Skeletal muscle tissue (tissue), 4 donors: ENCODE results near the gene OR56A3. TPM values are rescaled to one million over a fixed set of nuclear protein-coding genes. Genes with fewer than 3 reads are reported as not detected.

ENCODE experiments used
- H3K27ac ChIP-seq: one replicate; pipeline ENCODE4 v1.7.0; 2013; ENCODE audit warnings: mild to moderate bottlenecking, low read depth, low read length, inconsistent platforms
- H3K27me3 ChIP-seq, 3 donors: one replicate each; pipeline ENCODE4 v1.7.0; 2013; ENCODE audit warnings: low read length in 3 of 3; ENCODE audit not compliant: control insufficient read depth in 3 of 3, insufficient read depth in 3 of 3
- H3K36me3 ChIP-seq, 3 donors: one replicate each; pipeline ENCODE4 v1.7.0; 2013; ENCODE audit warnings: low read length in 3 of 3; ENCODE audit not compliant: control insufficient read depth in 3 of 3, insufficient read depth in 3 of 3
- H3K4me1 ChIP-seq, 3 donors: one replicate each; pipeline ENCODE4 v1.7.0; 2013; ENCODE audit warnings: low read length in 3 of 3, mild to moderate bottlenecking in 3 of 3; ENCODE audit not compliant: control insufficient read depth in 3 of 3, insufficient read depth in 3 of 3
- H3K4me3 ChIP-seq, 3 donors: one replicate each; pipeline ENCODE4 v1.7.0; 2013; ENCODE audit warnings: low read length in 3 of 3
- H3K9ac ChIP-seq, 3 donors: one replicate each; pipeline ENCODE4 v1.7.0; 2013; ENCODE audit warnings: low read length in 3 of 3, mild to moderate bottlenecking in 3 of 3, moderate library complexity in 2 of 3, low read depth in 1 of 3
- H3K9me3 ChIP-seq, 3 donors: one replicate each; pipeline ENCODE4 v1.7.0; 2013; ENCODE audit warnings: low read length in 3 of 3; ENCODE audit not compliant: control insufficient read depth in 3 of 3
- total RNA-seq: library from RNA; depleted of rRNA; stranded (reverse); fragments of >200 nt; gene quantifications from one replicate; pipeline ENCODE4 v1.2.3, GENCODE V29; 2014
- donor health status: Osteomylitis.

Gene OR56A3
- total RNA-seq, 1 donor from 2014 or later: not detected

DNA sequence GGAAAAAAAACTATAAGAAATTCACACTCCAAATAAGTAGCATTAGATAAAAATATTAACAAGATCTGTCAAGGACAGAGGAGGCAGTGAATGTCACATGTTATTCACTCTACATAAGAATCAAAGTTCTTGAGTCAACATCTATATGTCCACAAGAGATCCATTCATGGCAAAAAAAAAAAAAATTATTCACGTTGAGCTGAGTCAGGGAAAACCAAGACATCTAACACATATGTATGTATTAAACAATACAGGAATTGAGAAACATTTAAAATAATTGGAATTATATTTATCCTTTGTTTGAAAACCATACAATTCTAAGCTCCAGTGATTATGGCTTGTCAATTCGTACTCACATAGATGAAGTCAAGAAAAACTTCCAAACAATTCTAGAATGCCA lies 24.9 kb downstream of the OR56A3 start:
- Histone ChIP-seq H3K27me3 (peaks cover 0 to 1% (median 0%) of the 10 kb centered on the region in 3 donors), H3K4me1 (no peaks in the 10 kb centered on the region), H3K36me3 (no peaks in the 10 kb centered on the region), H3K9me3 (peaks cover 0 to 4% (median 3%) of the 10 kb centered on the region in 3 donors), H3K4me3 (no peak overlapping the region), H3K9ac (no peak overlapping the region), H3K27ac (no peak overlapping the region)

DNA sequence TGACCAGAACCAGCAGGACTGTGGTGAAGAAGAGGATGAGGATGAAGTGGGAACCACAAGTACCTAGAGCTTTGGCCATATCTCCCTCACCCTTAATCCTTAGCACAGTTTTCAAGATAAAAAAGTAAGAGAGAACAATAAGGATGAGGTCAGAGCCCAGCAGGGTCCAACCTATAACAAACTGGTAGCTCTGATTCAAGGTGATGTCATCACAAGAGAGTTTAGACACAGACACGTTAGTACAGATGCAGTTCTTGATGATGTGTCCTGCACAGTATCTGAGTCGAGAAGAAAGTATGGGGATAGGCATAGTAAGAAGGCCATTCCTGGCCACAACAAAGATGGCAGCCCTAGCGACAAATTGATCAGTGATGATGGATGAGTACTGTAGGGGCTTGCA lies 25.7 kb downstream of the OR56A3 start:
- Histone ChIP-seq H3K4me3 (no peak overlapping the region), H3K9me3 (peaks cover 0 to 4% (median 3%) of the 10 kb centered on the region in 3 donors), H3K4me1 (no peaks in the 10 kb centered on the region), H3K27me3 (peaks cover 0 to 6% (median 0%) of the 10 kb centered on the region in 3 donors), H3K36me3 (no peaks in the 10 kb centered on the region), H3K27ac (no peak overlapping the region), H3K9ac (no peak overlapping the region)

- no peak within 1 kb of the TSS for H3K4me3 ChIP-seq
- no peak within 1 kb of the TSS for H3K27ac ChIP-seq
- H3K9ac ChIP-seq: no peak within 1 kb of the TSS
- no peaks in the 10 kb centered on the region for H3K4me1 ChIP-seq
- H3K9me3 ChIP-seq: peaks cover 0 to 4% (median 0%) of the 10 kb centered on the region in 3 donors
- H3K36me3 ChIP-seq: no peaks in the 10 kb centered on the region
- H3K27me3 ChIP-seq: peaks cover 0 to 6% (median 0%) of the 10 kb centered on the region in 3 donors
Observed at GRCh38 chr11:5968394-5968793, 26.3 kb downstream of the OR56A3 start, which contains the start of gene OR56A5. Gene OR56A5, minus strand, starts transcription at chr11:5968494. Its CDS starts 0 bp downstream, at chr11:5968494.

GRCh38 chr11:5973530-5973929 lies 31.5 kb downstream of the OR56A3 start:
- H3K9ac ChIP-seq: no peak overlapping the region
- H3K4me3 ChIP-seq: no peak overlapping the region
- no peaks in the 10 kb centered on the region for H3K4me1 ChIP-seq
- H3K9me3 ChIP-seq: peaks cover 0 to 2% (median 0%) of the 10 kb centered on the region in 3 donors
- no peak overlapping the region for H3K27ac ChIP-seq
- peaks cover 0 to 6% (median 0%) of the 10 kb centered on the region in 3 donors for H3K27me3 ChIP-seq
- H3K36me3 ChIP-seq: no peaks in the 10 kb centered on the region

DNA sequence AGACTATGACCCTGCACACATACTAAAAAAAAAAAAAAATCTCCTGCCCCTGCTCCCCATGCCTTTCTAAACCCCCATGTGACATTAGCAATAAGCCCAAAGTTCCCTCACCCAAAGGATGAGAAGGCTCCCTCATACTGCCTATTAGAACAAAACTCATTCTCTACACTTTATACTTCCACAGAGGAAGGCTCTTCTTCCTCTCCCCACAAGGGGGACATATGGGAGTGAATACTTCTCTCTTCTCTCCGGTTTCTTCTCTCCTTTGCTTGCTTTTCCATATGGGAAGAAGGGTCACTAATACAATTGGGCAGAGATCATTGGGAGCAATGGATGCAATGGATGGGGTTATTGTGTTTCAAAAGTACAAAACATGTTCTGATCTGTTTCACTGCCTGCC lies 41.4 kb downstream of the OR56A3 start:
- Histone ChIP-seq H3K4me1 (no peaks in the 10 kb centered on the region), H3K27me3 (peaks cover 0 to 6% (median 0%) of the 10 kb centered on the region in 3 donors), H3K36me3 (no peaks in the 10 kb centered on the region), H3K4me3 (no peak overlapping the region), H3K27ac (no peak overlapping the region), H3K9ac (no peak overlapping the region), H3K9me3 (peaks cover 0 to 5% (median 0%) of the 10 kb centered on the region in 3 donors)

DNA sequence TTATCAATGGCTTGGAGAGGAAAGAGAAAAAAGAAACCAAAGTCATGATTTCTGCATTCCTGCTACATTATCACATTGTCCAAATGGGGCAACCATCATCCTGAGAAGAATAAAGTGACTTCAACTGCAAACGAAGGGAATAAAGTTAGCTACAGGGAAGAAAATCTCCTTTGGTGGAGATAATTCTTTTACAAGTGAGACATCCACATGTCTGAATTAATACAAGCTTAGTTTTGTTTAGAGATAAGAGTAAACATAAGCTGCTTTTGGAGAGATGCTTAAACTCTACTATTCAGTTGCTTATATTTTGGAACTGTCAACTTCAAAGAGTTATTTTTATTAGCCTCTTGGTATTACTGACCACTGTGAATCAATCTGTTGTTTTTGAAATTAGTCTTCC lies 44.8 kb downstream of the OR56A3 start, which contains the start of gene OR52L1:
Gene OR52L1 (minus strand): TSS at position 101 of the 400 bp plus-strand sequence. CDS start 55 bp downstream, at position 46.
- Histone ChIP-seq H3K27ac (no peak within 1 kb of the TSS), H3K4me3 (no peak within 1 kb of the TSS), H3K9me3 (no peaks in the 10 kb centered on the region), H3K4me1 (no peaks in the 10 kb centered on the region), H3K9ac (no peak within 1 kb of the TSS), H3K36me3 (no peaks in the 10 kb centered on the region), H3K27me3 (peaks cover 0 to 10% (median 0%) of the 10 kb centered on the region in 3 donors)

GRCh38 chr11:5989203-5989602 lies 47.2 kb downstream of the OR56A3 start:
- no peaks in the 10 kb centered on the region for H3K36me3 ChIP-seq
- H3K9me3 ChIP-seq: no peaks in the 10 kb centered on the region
- peaks cover 0 to 5% (median 0%) of the 10 kb centered on the region in 3 donors for H3K27me3 ChIP-seq
- H3K4me3 ChIP-seq: no peak overlapping the region
- H3K9ac ChIP-seq: no peak overlapping the region
- no peak overlapping the region for H3K27ac ChIP-seq
- no peaks in the 10 kb centered on the region for H3K4me1 ChIP-seq

- Histone ChIP-seq H3K9ac (no peak overlapping the region), H3K9me3 (no peaks in the 10 kb centered on the region)
Observed at GRCh38 chr11:5992150-5992549, 50.1 kb downstream of the OR56A3 start.

GRCh38 chr11:5992604-5993251 lies 50.7 kb downstream of the OR56A3 start:
- Histone ChIP-seq H3K9me3 (no peaks in the 10 kb centered on the region), H3K4me3 (no peak overlapping the region), H3K4me1 (no peaks in the 10 kb centered on the region)

More at GRCh38 chr11:5992150-5992549, 50.1 kb downstream of the OR56A3 start:
- Histone ChIP-seq H3K27ac (no peak overlapping the region), H3K4me3 (no peak overlapping the region), H3K27me3 (peaks cover 0 to 5% (median 0%) of the 10 kb centered on the region in 3 donors), H3K36me3 (no peaks in the 10 kb centered on the region), H3K4me1 (no peaks in the 10 kb centered on the region)

DNA sequence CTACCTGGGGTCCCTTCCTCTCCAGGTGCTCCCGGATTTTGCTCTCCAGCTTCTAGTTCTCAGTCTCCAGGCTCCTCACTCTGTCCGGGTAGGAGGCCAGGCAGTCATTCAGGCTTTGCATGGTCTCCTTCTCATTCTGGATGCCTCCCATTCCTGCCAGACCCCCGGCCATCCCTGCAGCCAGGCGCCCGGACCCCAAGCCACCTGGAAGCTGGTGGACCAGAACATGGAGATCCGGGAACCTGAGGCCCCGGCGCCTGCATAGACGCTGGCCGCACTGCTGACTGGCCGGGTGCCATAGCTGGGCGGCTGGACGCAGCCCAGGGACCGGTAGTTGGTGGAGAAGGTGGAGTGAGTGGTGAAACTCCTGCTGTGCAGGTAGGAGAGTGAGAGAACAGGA lies 52.7 kb downstream of the OR56A3 start:
- Histone ChIP-seq H3K4me3 (no peak overlapping the region), H3K4me1 (no peaks in the 10 kb centered on the region), H3K9me3 (no peaks in the 10 kb centered on the region), H3K36me3 (no peaks in the 10 kb centered on the region), H3K9ac (no peak overlapping the region), H3K27ac (no peak overlapping the region), H3K27me3 (peaks cover 0 to 3% (median 0%) of the 10 kb centered on the region in 3 donors)

More at GRCh38 chr11:5992604-5993251, 50.7 kb downstream of the OR56A3 start:
- Histone ChIP-seq H3K27ac (no peak overlapping the region), H3K9ac (no peak overlapping the region), H3K36me3 (no peaks in the 10 kb centered on the region), H3K27me3 (peaks cover 0 to 5% (median 0%) of the 10 kb centered on the region in 3 donors)
